ENCODE measurements around the gene KDELR1.
"Not testable (repeated sequence)": the region's sequence is repeated elsewhere in the genome, so short reads cannot be mapped to it uniquely, and the experiment has no call there.

The KDELR1 gene

DNA sequence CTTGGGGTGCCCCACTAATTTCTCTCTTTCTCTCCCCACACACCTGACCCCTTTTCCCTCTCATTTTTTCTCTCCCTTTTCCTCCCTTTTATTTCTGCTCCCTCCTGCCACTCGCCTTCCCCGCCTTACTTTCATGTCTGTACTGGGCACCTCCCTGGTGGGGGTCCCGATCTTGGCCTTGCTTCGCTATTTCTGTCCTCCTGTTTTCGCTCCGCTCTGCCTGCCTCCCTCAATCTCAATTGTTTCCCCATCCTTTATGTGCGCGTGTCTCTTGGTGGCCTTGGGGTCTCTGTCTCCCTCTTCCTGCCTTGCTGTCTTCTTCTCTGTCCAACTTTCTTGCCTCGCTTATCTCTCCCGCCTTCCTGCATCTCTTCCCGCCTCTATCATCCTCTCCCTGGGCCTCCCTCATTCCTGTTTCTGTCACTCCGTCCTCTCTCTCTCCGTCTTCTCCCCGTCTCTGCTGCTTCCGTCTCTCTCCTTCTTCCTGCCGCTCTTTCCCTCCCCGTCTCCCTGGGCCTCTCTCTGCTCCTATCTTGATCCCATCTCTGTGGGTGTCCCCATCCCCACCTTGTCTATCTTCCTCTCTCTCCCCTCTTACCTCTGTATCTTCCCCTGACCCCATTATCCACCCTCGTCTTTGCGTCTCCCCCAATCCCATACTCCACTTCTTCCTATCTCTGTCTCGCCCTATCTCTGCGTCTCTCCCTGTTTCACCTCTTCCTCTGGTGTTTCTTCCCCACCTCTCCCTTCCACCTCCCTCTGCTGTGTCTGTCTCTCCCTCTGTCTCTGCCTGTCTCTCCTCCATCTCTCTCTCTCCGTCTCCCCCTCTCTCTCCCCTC lies 6.1 kb upstream of the KDELR1 start:
- no peak for DNase-seq

DNA sequence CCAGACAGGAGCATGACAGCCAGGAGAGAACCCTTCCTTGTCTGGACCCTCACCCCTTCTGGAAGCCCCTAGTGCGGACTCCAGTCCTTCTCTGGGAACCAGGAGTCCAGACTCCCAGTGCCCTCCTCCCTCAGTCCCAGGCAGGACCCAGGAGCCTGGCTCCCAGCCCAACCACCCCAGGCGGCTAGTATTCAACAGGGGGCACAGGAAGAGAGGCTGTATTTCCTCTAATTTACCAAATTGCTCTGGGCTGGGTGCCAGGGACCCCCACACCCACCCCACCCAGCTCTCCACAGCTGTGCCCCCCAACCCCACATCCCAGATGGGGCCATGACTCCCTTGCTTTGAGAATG lies 5.4 kb upstream of the KDELR1 start:
- no peak for DNase-seq

DNA sequence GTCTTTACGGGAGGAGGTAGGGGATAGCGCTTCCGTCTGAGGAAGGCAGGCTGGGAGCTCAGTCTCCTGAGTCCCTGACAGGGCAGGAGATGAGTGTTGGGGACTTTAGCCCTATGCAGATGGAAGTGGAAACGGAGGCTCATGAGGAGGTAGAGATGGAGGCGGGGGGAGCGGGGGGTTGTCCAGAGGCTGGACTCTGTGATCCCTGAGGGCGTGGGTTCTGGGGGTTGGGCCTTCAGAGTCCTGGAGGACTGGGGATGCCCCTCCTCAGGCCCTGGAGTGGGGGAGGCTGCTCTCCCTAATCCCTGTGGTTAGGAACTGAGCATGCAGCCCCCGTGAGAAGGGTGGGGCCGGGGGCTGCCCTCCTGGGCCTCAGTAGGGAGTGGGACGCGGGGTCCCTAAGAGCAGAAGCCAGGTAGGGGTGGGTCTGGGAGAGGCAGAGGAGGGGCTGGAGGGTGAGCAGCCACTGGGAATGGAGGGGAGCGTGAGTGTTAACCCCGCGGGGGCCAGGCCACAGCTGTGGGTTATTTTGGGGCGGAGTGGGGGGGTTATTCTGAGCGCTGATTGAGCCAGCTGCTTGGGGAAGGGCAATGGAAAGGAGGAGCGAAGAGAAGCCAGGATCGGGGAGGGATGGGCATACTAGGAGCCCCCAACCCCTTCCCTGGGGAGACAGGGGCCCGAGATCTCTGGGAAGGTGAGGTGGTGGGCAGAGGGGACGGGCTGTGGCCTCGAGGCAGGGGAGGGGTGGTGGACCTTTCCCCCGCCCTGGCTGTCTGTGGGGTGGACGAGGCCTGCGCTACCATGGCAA lies 4.9 kb upstream of the KDELR1 start:
- no peak for DNase-seq

DNA sequence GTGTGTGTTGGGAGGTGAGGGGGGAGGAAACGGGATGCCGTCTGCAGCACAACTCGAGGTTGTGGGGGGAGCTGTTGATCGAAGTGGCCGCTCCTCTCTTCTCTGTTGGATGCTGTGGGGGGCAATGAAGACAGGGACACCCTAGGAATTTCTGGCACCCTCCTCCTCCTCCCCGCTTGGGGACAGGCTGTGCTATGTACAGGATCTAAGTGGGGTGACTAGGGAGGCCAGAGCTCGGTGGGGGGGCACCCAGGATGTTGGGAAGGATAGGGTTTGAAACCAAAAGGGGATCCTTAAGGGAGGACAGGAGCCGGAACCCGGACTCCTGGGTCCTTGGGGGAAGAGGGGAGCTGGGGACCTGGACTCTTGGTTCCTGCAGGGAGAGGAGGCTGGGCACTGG lies 4.1 kb upstream of the KDELR1 start:
- DNase-seq = no peak

DNA sequence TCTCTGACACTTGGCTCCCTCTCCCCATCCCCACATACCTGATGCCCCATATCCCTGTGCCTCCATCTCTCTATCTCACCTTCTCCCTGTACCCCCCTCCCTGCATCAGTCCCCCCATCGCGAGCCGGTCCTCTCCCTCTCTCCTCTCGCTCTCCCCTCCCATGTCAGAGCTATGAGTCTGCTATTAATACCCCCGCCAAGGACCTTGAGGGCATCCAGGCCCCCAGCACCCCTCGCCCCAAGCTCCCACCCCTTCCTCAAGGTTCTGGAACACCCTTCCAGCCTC lies 3.8 kb upstream of the KDELR1 start:
- no peak for DNase-seq

DNA sequence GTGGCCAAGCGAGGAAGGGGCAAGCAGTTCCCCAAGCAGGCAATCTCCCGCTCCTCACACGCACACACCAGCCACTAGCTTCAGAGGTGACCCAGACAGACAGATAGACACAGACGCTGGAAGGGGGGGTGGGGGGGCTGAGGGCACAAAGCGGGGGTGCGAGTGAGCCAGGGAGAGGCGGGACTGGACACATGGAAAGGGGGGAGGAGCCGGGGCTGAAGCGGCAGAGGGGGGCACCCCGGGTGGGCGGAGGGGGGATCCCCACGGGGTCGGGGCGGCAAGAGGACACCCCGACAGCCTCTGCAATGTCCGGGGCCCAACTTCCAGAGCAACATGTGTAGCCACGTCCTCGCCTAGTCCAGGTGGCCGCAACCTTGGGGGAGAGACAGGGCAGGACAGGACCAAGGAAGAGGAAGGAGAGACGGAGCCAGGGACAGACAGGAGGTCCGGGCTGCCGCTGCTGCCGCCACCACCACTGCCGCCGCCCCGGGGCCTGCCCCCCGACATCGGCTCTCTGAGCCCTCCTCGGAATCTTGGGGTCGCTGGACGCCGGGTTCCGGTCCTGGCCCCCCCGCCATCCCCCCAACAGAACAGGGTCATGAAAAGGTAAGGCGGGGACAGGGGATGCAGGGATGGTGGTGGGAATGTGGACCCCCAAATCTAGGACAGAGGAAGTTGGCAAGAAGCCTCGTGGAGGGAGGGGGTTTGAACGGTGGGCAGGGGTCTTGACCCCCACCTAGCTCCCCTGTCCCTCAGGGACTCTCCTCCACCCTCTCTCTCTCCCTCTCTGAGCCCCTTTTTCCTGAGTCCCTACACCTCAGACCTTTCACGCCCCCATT lies 3.2 kb upstream of the KDELR1 start:
- no peak for DNase-seq

DNA sequence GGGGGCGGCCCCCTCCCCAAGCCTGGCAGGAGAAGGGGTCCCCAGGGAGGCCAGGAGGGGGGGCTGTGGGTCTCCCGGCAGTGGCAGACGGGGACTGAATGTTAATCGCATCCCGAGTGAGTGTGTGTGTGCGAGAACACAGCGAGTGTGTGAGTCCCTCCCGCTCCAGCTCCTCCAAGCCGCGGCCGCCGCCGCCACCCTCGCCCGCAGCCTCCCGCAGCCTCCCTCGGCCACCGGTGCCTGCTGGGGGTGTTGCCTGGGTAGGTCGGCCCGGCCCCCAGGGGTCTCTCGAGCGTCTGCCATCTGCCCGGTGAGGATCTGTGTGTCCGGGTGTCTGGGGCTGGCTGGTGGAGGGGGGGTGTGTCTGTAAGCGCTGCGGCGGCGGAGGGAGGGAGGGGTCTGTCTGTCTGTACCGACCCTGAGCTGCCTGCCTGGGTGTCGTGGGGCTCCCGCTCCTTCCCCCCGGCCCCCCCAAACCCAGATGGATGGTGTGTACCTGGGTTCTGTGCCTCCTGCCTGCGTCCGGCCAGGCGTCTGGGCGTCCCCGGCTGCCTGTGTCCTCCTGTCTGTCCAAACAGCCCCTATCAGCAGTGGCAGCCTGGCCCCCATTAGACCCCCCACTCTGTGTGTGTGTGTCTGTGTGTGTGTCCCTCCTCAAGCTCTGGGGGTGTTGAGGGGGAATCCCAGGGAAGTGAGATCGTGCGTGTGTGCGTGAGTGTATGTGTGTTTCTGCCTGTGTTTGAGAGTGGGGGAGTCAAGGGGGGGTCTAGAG lies 2.4 kb upstream of the KDELR1 start, which contains the start of gene GRIN2D:
TSS of gene GRIN2D (plus strand) at position 110 of the 772 bp plus-strand sequence. CDS start 4,725 bp downstream, outside the sequence.
- no peak for DNase-seq

DNA sequence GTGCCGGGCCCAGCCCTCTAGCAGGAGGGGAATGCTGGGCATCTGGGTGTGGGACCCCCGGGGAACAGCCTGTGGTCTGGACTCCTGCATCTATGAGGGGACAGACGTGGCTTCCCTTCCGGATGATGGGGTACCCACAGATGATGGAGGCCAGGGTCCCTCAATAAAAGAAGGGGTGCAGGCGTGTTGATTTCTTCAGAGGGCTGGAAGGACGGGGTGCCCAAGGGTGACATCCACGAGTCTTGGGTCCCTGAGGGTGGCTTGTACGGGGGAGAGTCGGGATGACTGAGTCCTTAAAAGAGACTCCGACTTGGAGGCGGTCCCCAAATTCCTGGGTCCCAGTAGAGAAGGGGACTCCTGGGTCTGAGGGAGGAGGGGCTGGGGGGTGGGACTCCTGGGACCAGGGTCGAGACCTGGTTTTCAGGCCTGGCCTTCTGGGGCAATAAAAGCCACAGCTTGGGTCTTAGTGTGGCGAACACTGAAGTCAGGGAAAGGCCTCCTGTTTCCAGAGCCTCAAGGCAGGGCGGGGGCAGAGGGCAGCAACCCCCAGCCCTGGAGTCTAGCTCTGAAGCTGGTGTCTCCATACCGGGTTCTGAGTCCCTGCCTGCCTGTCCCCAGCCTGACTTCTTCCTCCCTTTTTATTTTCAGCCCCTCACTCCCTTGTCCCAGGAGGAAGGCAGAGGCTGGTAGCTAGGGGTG lies 1.7 kb upstream of the KDELR1 start:
- DNase-seq = no peak

DNA sequence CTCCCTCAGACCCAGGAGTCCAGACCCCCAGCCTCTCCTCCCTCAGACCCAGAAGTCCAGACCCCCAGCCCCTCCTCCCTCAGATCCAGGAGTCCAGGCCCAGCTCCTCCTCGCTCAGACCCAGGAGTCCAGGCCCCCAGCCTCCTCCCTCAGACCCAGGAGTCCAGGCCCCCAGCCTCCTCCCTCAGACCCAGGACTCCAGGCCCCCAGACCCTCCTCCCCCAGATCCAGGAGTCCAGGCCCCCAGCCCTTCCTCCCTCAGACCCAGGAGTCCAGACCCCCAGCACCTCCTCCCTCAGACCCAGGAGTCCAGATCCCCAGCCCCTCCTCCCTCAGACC lies 624 bp upstream of the KDELR1 start:
- DNase-seq = not testable (repeated sequence)

DNA sequence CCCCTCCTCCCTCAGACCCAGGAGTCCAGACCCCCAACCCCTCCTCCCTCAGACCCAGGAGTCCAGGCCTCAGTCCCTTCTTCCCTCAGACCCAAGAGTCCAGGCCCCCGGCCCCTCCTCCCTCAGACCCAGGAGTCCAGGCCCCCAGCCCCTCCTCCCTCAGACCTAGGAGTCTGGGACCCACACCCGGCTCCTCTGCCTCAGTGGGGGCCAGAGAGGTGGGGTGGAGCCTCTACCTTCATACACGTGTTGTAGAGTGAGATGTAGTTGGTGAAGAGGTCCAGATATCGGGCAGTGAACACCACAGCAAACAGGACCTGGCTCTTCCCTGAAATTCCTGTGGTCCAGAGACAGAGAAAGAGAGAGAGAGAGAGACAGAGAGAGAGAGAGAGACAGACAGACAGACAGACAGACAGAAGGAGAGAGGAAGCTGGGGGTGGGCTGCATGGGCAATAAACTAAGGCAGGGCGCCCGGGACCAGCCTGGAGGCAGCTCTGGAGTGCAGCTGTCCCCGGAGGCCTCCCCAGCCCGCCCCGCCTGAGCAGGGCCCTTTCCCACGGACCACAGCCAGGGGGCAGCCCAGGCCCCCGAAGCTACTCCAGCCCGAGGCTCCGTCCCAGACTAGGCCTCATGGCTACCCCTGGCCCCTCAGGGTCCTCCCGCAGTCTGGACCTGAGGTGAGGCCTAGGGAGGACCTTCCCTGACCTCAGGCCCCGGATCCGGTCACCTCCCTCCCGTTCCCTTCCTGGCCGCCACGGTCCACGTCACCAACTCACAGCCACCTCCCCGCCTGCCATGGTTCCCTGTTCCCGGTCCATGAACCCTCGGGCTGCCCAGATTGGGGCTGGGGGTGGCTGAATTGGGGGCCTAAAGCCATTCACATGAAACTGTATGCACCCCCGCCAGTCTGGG lies 907 bp downstream of the KDELR1 start:
- peak; percentile 50 for DNase-seq

DNA sequence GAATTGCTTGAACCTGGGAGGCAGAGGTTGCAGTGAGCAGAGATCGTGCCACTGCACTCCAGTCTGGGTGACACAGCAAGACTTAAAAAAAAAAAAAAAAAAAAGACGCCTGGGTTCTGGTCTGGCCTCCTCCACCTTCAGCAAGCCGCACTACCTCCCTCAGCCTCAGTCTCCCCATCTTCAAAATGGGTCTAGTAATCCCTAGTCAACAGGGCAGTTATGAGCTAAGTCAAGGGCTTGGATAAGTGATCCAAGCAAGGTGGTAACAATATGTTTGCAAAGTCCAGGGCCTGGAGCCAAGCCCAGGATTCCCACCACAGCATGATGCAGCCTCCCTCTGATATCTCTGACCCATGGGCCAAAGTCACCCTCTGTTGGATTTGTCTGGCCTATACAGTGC lies 4.4 kb downstream of the KDELR1 start:
- no peak for DNase-seq

DNA sequence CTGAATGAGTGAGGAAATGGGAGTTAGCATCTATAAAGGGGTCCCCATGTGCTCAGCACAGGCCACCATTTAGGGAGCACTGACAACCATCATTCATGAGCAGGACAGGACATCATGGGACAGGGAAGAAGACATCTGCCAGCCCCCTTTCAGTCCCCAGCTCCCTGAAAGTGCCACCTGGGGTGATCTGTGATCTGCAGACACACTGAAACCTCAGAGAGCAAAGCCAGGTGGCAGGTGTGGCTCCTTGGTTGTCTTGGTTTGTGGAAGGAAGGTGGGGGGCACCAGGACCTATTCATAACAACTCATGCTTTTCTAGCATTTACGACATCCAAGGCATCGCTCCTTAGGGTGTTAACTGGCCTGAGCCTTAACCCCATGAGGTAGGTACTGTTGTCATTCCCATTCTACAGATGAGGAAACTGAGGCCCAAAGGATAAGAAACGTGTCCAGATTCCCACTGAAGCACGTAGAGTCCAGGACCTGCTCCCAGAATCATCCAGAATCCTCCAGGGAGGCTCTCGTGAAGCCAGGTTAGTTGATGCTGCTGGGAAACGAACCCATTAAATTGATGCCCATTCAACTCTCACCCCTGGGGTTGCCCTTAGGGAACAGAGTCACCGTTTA lies 5.8 kb downstream of the KDELR1 start:
- DNase-seq = no peak

DNA sequence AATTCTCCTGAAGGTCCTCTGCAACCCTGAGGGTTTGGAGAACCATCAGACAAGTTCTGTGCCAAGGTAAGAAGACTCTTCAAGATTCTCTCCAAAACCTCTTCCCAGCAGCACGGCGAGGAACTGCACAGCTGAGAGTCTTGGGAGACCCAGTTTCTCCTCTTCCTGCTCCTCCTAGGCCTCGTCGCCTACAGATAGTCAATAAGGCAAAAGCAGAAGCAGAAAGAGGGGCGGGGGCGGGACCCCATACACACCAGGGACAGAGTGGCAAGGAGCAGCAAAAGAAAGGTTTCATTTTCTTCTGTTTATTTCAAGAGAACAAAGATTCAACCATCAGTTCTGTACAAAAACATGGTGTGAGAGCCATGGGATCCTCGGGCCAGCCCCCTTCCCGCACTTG lies 9.1 kb downstream of the KDELR1 start:
- DNase-seq = no peak

DNA sequence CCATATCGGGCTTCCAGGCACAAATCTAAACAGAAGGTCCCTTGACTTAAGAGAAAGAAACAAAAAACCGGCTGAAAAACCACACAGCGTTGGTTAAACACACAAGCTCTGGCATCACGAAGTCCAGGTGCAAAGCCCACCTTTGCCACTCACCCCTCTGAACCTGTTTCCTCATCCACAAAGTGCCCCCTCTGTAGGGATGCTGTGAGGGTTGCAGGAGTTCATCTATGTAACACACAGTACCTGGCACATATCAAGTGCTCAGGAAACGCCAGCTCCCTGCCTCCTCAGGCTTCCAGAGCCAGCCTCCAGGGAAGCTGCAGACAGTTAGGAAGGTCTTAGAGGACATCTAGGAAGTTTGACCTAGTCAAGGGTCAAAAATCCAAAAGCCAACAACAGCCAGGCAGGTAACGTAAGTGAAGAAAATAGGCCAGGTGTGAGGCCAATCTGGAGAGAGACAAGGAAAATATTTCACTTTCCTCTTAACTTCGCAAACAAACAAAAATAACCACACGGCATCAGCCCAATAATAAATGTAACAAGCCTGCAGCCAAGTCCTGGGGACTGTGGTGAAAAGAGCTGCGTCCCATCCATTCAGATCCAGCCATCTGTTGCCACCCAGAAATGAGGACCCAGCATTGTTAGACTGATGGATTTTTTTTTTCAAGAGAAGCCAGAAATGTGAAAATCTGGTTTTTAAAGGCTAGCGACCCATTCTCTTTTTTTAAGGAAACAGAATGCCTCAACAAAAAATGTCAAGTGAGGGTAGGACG lies 10.0 kb downstream of the KDELR1 start:
- DNase-seq = no peak

DNA sequence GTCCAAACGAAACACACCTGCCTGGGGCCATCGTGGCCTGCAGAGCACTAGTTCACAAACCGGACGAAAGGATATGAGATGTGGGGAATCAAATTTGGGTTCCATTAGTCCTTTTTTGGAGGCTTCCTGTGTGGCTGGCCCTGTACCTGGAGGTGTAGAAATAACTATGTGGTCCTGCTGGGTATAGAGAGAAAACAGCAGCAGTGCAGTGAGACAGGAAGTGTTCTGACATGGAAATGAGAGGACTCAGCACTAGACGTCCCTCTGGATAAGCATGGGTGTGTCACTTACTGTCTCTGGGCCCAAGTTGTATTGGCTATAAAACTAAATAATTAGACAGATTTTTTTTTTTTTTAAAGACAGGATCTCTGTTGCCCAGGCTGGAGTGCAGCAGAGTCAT lies 12.3 kb downstream of the KDELR1 start:
- no peak for DNase-seq

DNA sequence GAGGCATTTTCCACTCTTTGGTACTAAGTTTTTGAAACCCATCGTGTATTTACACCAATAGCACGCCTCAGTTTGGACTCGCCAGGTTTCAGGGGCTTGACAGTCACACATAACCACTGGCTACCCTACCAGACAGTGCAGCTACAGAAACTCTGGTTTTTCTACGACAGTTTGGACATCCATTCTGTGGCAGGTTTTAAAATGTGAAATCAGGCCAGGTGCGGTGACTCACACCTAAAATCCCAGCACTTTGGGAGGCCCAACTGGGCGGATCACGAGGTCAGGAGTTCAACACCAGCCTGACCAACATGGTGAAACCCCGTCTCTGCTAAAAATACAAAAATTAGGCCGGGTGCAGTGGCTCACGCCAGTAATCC lies 13.2 kb downstream of the KDELR1 start:
- no peak for DNase-seq

DNA sequence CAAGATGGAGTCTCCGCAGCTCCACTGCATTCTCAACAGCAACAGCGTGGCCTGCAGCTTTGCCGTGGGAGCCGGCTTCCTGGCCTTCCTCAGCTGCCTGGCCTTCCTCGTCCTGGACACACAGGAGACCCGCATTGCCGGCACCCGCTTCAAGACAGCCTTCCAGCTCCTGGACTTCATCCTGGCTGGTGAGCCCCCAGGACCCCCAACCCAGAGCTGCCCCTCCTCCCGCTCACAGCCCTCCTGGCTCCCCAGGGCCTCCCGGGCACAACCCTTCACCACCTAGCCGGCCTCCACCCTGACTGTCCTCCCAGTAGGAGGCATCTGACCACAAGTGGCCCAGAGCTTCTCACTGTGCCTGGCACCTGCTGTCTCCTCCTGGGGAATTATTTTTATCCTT lies 17.8 kb downstream of the KDELR1 start:
- no peak for DNase-seq

DNA sequence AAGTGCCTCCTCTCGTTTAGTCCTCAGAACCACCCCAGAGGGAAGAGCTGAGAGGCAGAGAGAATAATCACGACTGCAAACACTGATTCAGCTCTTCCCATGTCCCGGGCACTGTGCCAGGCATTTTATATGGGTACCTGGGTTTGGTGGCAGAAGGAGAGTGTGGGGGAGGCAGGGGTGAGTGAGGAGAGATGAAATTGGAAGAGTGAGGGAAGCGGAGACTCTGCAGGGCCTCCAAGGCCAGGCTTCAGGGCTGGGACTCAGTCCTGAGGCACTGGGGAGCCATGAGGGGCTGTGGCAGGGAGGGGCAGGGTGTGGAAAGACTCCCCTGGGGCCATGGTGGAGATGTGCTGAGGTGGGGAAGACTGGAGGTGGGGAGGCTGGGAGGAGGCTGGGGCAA lies 18.4 kb downstream of the KDELR1 start:
- DNase-seq = peak; percentile 69

DNA sequence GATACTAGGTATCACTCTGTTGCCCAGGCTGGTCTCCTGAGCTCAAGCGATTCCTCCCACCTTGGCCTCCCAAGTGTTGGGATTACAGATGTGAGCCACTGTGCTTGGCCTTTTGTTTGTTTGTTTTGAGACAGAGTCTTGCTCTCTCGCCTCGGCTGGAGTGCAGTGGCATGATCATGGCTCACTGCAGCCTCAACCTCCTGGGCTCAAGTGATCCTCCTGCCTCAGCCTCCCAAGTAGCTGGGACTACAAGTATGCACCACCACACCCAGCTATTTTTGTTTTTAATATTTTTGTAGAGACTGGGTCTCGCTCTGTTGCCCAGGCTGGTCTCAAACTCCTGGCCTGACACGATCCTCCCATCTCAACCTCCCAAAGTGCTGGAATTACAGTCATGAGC lies 19.6 kb downstream of the KDELR1 start:
- DNase-seq = not testable (repeated sequence)

DNA sequence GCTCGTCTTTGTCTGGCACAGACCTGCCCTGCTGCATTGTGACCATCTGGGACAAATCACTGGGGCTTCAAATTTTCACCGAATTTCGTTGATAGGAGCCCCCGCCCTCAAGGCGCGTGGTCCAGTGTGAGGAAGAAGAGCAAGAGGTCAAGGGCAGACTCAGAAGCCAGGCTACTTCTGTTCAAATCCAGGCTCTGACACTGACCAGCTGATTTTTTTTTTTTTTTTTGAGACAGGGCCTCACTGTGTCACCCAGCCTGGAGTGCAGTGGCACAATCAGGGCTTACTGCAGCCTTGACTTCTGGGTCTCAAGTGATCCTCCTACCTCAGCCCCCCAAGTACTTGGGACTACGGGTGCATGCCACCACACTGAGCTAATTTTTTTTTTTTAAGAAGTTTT lies 20.0 kb downstream of the KDELR1 start:
- DNase-seq = no peak

Data from NCI-H510A (cell line).